H1 (cell line): ENCODE measurements around the gene LACTB. TPM values are rescaled to one million over a fixed set of nuclear protein-coding genes. Genes with fewer than 3 reads are reported as not detected.

Experiments used
- CTCF ChIA-PET: fragments of 300-600 bp; sonication (Branson Sonifier 250); formaldehyde crosslinking; loops from one replicate; lab custom pipeline; 2021; ENCODE audit not compliant: partially characterized antibody; lab: Charles Lee
- POLR2A ChIA-PET: fragments of 300-600 bp; sonication (Branson Sonifier 250); formaldehyde crosslinking; loops from one replicate; lab custom pipeline; 2021; ENCODE audit warnings: inconsistent platforms; ENCODE audit not compliant: partially characterized antibody; lab: Charles Lee
- DNase-seq, 2 experiments: peaks; one replicate each; pipeline versions ENCODE4 v3.0.0 to v3.0.0-alpha.2; 2010 to 2022; ENCODE audit warnings: low spot score in 2 of 2, low read depth in 1 of 2, mixed read lengths in 1 of 2
- FAIRE-seq: peaks from 2 replicates; lab custom pipeline; 2011; peaks lifted over from hg19 to GRCh38; lab: Jason Lieb, UNC
- H2AFZ ChIP-seq: 2 replicates; pipeline ENCODE4 v1.8.1; 2012; ENCODE audit warnings: low read length, inconsistent platforms
- H2AK5ac ChIP-seq: 2 replicates; pipeline ENCODE4 v1.6.1; 2013; ENCODE audit warnings: low read depth, low read length
- H2BK120ac ChIP-seq: replicated peaks from 2 replicates; pipeline ENCODE3; 2013; ENCODE audit warnings: low read depth, low read length, inconsistent platforms
- H2BK12ac ChIP-seq: 2 replicates; pipeline ENCODE4 v1.6.1; 2013; ENCODE audit warnings: low read depth, low read length
- H2BK15ac ChIP-seq: 2 replicates; pipeline ENCODE4 v1.6.1; 2013; ENCODE audit warnings: low read length
- H2BK20ac ChIP-seq: 2 replicates; pipeline ENCODE4 v1.6.1; 2013; ENCODE audit warnings: low read length
- H2BK5ac ChIP-seq: 2 replicates; pipeline ENCODE4 v1.6.1; 2013; ENCODE audit warnings: low read depth, low read length
- H3K14ac ChIP-seq: 2 replicates; pipeline ENCODE4 v1.6.1; 2013; ENCODE audit warnings: inconsistent platforms; ENCODE audit not compliant: insufficient read length
- H3K18ac ChIP-seq: 2 replicates; pipeline ENCODE4 v1.6.1; 2013; ENCODE audit warnings: low read length; ENCODE audit errors: extremely low read depth
- H3K23ac ChIP-seq: 2 replicates; pipeline ENCODE4 v1.6.1; 2013; ENCODE audit warnings: inconsistent platforms; ENCODE audit not compliant: insufficient read length
- H3K23me2 ChIP-seq: 2 replicates; pipeline ENCODE4 v1.6.1; 2013; ENCODE audit warnings: low read depth, low read length
- H3K27ac ChIP-seq: 2 replicates; pipeline ENCODE4 v1.6.1; 2011; ENCODE audit warnings: low read depth, low read length, inconsistent platforms
- H3K27me3 ChIP-seq, 4 experiments: replicated peaks in 1 of 4; 1 replicate in 1 of 4; 2 replicates in 3 of 4; pipeline versions ENCODE4 v1.6.1 to v1.8.1; 2011 to 2013; ENCODE audit warnings: low read length in 3 of 4, mild to moderate bottlenecking in 3 of 4, inconsistent platforms in 2 of 4, mixed read lengths in 2 of 4, moderate library complexity in 1 of 4; ENCODE audit not compliant: control insufficient read depth in 3 of 4, insufficient read depth in 3 of 4; ENCODE audit errors: extremely low read depth in 1 of 4
- H3K36me3 ChIP-seq, 4 experiments: 2 replicates each; pipeline versions ENCODE4 v1.6.1 to v1.8.1; 2011 to 2013; ENCODE audit warnings: mild to moderate bottlenecking in 4 of 4, low read length in 3 of 4, moderate library complexity in 2 of 4, control low read depth in 1 of 4, inconsistent platforms in 1 of 4; ENCODE audit not compliant: insufficient read depth in 4 of 4, control insufficient read depth in 2 of 4
- H3K4ac ChIP-seq: replicated peaks from 2 replicates; pipeline ENCODE3; 2013; ENCODE audit warnings: low read length, low read depth, mixed read lengths, inconsistent platforms; ENCODE audit not compliant: insufficient read length
- H3K4me1 ChIP-seq, 4 experiments: replicated peaks in 1 of 4; 1 replicate in 1 of 4; 2 replicates in 3 of 4; pipeline versions ENCODE4 v1.6.1 to v1.8.1; 2011 to 2013; ENCODE audit warnings: low read length in 3 of 4, inconsistent platforms in 2 of 4, mixed read lengths in 1 of 4; ENCODE audit not compliant: insufficient read depth in 4 of 4, control insufficient read depth in 3 of 4
- H3K4me2 ChIP-seq, 2 experiments: 2 replicates each; pipeline versions ENCODE4 v1.6.1 to v1.8.1; 2011 to 2013; ENCODE audit warnings: low read depth in 2 of 2, low read length in 2 of 2, control low read depth in 1 of 2, inconsistent platforms in 1 of 2, mild to moderate bottlenecking in 1 of 2; ENCODE audit not compliant: insufficient read depth in 1 of 2
- H3K4me3 ChIP-seq, 4 experiments: fragments of 200-600, 300-600 bp in 1 of 4; sonication (generic), shearing (Covaris generic), sonication (Bioruptor Twin) in 1 of 4; 2 replicates each; pipeline versions ENCODE4 v1.5.1 to v1.8.1; 2011 to 2016; ENCODE audit warnings: low read length in 4 of 4, low read depth in 3 of 4, control low read depth in 2 of 4, inconsistent platforms in 2 of 4, mild to moderate bottlenecking in 2 of 4, mixed read lengths in 1 of 4, moderate library complexity in 1 of 4; ENCODE audit not compliant: insufficient read depth in 2 of 4; ENCODE audit errors: extremely low read depth in 1 of 4
- H3K56ac ChIP-seq: replicated peaks from 2 replicates; pipeline ENCODE3; 2013; ENCODE audit warnings: low read depth, mild to moderate bottlenecking, mixed read lengths, low read length, inconsistent platforms; ENCODE audit not compliant: insufficient read length
- H3K79me1 ChIP-seq: 2 replicates; pipeline ENCODE4 v1.6.1; 2013; ENCODE audit warnings: low read depth, low read length, control low read depth
- H3K79me2 ChIP-seq, 2 experiments: 2 replicates each; pipeline versions ENCODE4 v1.6.1 to v1.8.1; 2012 to 2013; ENCODE audit warnings: low read length in 2 of 2, mild to moderate bottlenecking in 2 of 2, inconsistent platforms in 1 of 2; ENCODE audit not compliant: insufficient read depth in 2 of 2, control insufficient read depth in 1 of 2
- H3K9ac ChIP-seq, 4 experiments: replicated peaks in 1 of 4; 1 replicate in 1 of 4; 2 replicates in 3 of 4; pipeline versions ENCODE4 v1.6.1 to v1.8.1; 2011 to 2013; ENCODE audit warnings: low read depth in 3 of 4, low read length in 3 of 4, control low read depth in 2 of 4, mild to moderate bottlenecking in 2 of 4, moderate library complexity in 2 of 4, inconsistent platforms in 1 of 4; ENCODE audit errors: extremely low read depth in 1 of 4
- H3K9me3 ChIP-seq, 2 experiments: 2 replicates each; pipeline versions ENCODE4 v1.6.1 to v1.8.1; 2012 to 2013; ENCODE audit warnings: mild to moderate bottlenecking in 2 of 2, moderate library complexity in 2 of 2, control low read depth in 1 of 2, inconsistent platforms in 1 of 2, low read depth in 1 of 2, low read length in 1 of 2, mixed read lengths in 1 of 2; ENCODE audit not compliant: insufficient read depth in 2 of 2
- H4K20me1 ChIP-seq, 2 experiments: replicated peaks in 1 of 2; 2 replicates each; pipeline versions ENCODE3 to v1.8.1; 2011 to 2013; ENCODE audit warnings: inconsistent platforms in 2 of 2, low read length in 2 of 2, mild to moderate bottlenecking in 1 of 2; ENCODE audit not compliant: insufficient read depth in 2 of 2, control insufficient read depth in 1 of 2
- H4K5ac ChIP-seq: 2 replicates; pipeline ENCODE4 v1.6.1; 2013; ENCODE audit warnings: low read length, low read depth, mixed read lengths, inconsistent platforms; ENCODE audit not compliant: insufficient read length
- H4K8ac ChIP-seq: 2 replicates; pipeline ENCODE4 v1.8.0; 2013; ENCODE audit warnings: mild to moderate bottlenecking, moderate library complexity, low read length, inconsistent platforms; ENCODE audit not compliant: insufficient read depth; ENCODE audit errors: extremely low read depth
- H4K91ac ChIP-seq: replicated peaks from 2 replicates; pipeline ENCODE3; 2013; ENCODE audit warnings: low read length, mixed read lengths, inconsistent platforms; ENCODE audit not compliant: insufficient read length
- ATF3 ChIP-seq: IDR thresholded peaks from 2 replicates; pipeline ENCODE4 v1.6.1; 2011; ENCODE audit warnings: low read depth, mild to moderate bottlenecking, low read length; ENCODE audit not compliant: insufficient read depth
- BCL11A ChIP-seq, 2 experiments: IDR thresholded peaks; one replicate each; pipeline ENCODE4 v1.6.1; 2011; ENCODE audit warnings: low read depth in 2 of 2, low read length in 2 of 2, mild to moderate bottlenecking in 2 of 2
- CHD1 ChIP-seq: IDR thresholded peaks from 2 replicates; pipeline ENCODE4 v1.6.1; 2012; ENCODE audit warnings: low read depth, low read length, improper control_type of control experiment
- EZH2 ChIP-seq: fragments of 200-600 bp; sonication (generic); IDR thresholded peaks from 2 replicates; pipeline ENCODE4 v1.7.1; 2012; ENCODE audit warnings: low read depth, mild to moderate bottlenecking, moderate library complexity, low read length, inconsistent platforms; ENCODE audit not compliant: severe bottlenecking
- FOSL1 ChIP-seq: IDR thresholded peaks from 2 replicates; pipeline ENCODE4 v1.6.1; 2011; ENCODE audit warnings: mild to moderate bottlenecking, low read depth, low read length, moderate library complexity; ENCODE audit not compliant: insufficient read depth
- GABPA ChIP-seq: IDR thresholded peaks from 2 replicates; pipeline ENCODE4 v1.6.1; 2011; ENCODE audit warnings: mild to moderate bottlenecking, low read length, moderate library complexity, borderline replicate concordance; ENCODE audit not compliant: insufficient read depth
- HDAC2 ChIP-seq, 2 experiments: fragments of 300-600 bp in 1 of 2; sonication (generic) in 1 of 2; IDR thresholded peaks; 2 replicates each; pipeline ENCODE4 v1.6.1; 2011 to 2012; ENCODE audit warnings: low read depth in 2 of 2, low read length in 2 of 2, mild to moderate bottlenecking in 2 of 2, moderate library complexity in 2 of 2, borderline replicate concordance in 1 of 2, inconsistent platforms in 1 of 2
- MAX ChIP-seq: IDR thresholded peaks from 2 replicates; pipeline ENCODE4 v1.6.1; 2012; ENCODE audit warnings: inconsistent platforms
- NANOG ChIP-seq: IDR thresholded peaks from 2 replicates; pipeline ENCODE4 v1.6.1; 2011; ENCODE audit warnings: low read length, low read depth, mild to moderate bottlenecking, inconsistent platforms; ENCODE audit not compliant: insufficient read depth, poor library complexity, severe bottlenecking
- RXRA ChIP-seq: IDR thresholded peaks from 2 replicates; pipeline ENCODE4 v1.6.1; 2011; ENCODE audit warnings: low read depth, mild to moderate bottlenecking, low read length, moderate library complexity; ENCODE audit not compliant: insufficient read depth
- SUZ12 ChIP-seq: fragments of 200-600 bp; sonication (generic); IDR thresholded peaks from 2 replicates; pipeline ENCODE4 v1.6.1; 2012; ENCODE audit warnings: mild to moderate bottlenecking, inconsistent platforms, low read length, moderate library complexity, mixed read lengths
- TCF12 ChIP-seq: IDR thresholded peaks from 2 replicates; pipeline ENCODE4 v1.6.1; 2011; ENCODE audit warnings: low read depth, mild to moderate bottlenecking, low read length
- TEAD4 ChIP-seq: IDR thresholded peaks from 2 replicates; pipeline ENCODE4 v1.6.1; 2012; ENCODE audit warnings: low read depth, low read length, inconsistent platforms, mixed read lengths
- WGBS, 2 experiments: shearing (Covaris generic) in 1 of 2; methylation state at CpG; one replicate each; pipeline versions ENCODE4 v1.1.6 to v1.1.7; 2013 to 2015; ENCODE audit warnings: low lambda C conversion rate in 2 of 2, mixed read lengths in 2 of 2, inconsistent platforms in 1 of 2, low coverage in 1 of 2, missing lambda C conversion rate in 1 of 2; ENCODE audit not compliant: insufficient replicate concordance in 2 of 2, insufficient coverage in 1 of 2, insufficient read length in 1 of 2; ENCODE audit errors: extremely low coverage in 1 of 2, missing lambda C conversion rate in 1 of 2; 5-methylcytosine and 5-hydroxymethylcytosine counted together
- polyA plus RNA-seq, 7 experiments: library from polyadenylated mRNA; depleted of rRNA in 3 of 7; stranded (reverse) in 5 of 7; unstranded in 2 of 7; fragments of >200 nt in 5 of 7; fragments of 200-250 nt in 2 of 7; gene quantifications; 1 replicate in 5 of 7; 2 replicates in 1 of 7; 4 replicates in 1 of 7; pipeline versions ENCODE4 v1.2.1 to v1.2.3, GENCODE V29; 2011 to 2013; ENCODE audit warnings: missing spikeins in 2 of 7, mixed read lengths in 2 of 7
- total RNA-seq: library from RNA; stranded (reverse); fragmentation: NEBNext Ultra II Directional; extraction: Animal tissue kit (Norgen Biotek cat#: 25700); gene quantifications from 2 replicates; pipeline ENCODE4 v1.2.1, GENCODE V29; 2021

LACTB gene
- total and polyA plus RNA-seq, 2 of the 8 experiments (the other 6 are each of a cell fraction or from before 2014, with no cell fraction given) = 5.8 to 14.9 TPM

- H3K9ac ChIP-seq = no peak overlapping the region
- TF ChIP-seq TCF12 = no peak
- TF ChIP-seq FOSL1 = no peak
- no peak for TF ChIP-seq GABPA
- TF ChIP-seq BCL11A (IDR thresholded peaks at IDR 0.05; ENCODE audit: low read depth in 2 of 2, low read length in 2 of 2) = no peak
- TF ChIP-seq CHD1 = no peak
- no peak for TF ChIP-seq HDAC2 (IDR thresholded peaks at IDR 0.05; ENCODE audit: borderline replicate concordance in 1 of 2, low read depth in 2 of 2, low read length in 2 of 2)
- no peak for TF ChIP-seq ATF3
- no peak for TF ChIP-seq EZH2
- TF ChIP-seq RXRA = no peak
- no peak for TF ChIP-seq NANOG
- no peak for TF ChIP-seq SUZ12
- no peak for TF ChIP-seq MAX
- TF ChIP-seq TEAD4 = no peak
Measured at GRCh38 chr15:63135281-63135680, 13.6 kb downstream of the LACTB start.

More at GRCh38 chr15:63135281-63135680, 13.6 kb downstream of the LACTB start:
- no peak overlapping the region for H3K27ac ChIP-seq
- H4K8ac ChIP-seq = no peak overlapping the region
- FAIRE-seq (no peak), DNase-seq (no peak)
- H4K5ac ChIP-seq = no peak overlapping the region
- H4K20me1 ChIP-seq = no peaks in the 10 kb centered on the region
- no peak overlapping the region for H3K23ac ChIP-seq
- H3K18ac ChIP-seq = no peak overlapping the region
- H3K4me1 ChIP-seq = no peaks in the 10 kb centered on the region
- H3K79me1 ChIP-seq = no peaks in the 10 kb centered on the region
- no peak overlapping the region for H2AFZ ChIP-seq
- H3K36me3 ChIP-seq = no peaks in the 10 kb centered on the region; a peak in 1 of 8 replicates
- no peaks in the 10 kb centered on the region for H3K27me3 ChIP-seq
- no peaks in the 10 kb centered on the region for H3K9me3 ChIP-seq
- 93% methylated on average over 5 of the region's 5 CpGs; no CpG with 5 or more reads in 1 of the 2 experiments for WGBS, 2 experiments
- no peak overlapping the region for H2BK12ac ChIP-seq
- no peak overlapping the region for H3K56ac ChIP-seq
- no peak overlapping the region for H2BK5ac ChIP-seq
- no peaks in the 10 kb centered on the region for H3K79me2 ChIP-seq
- no peak overlapping the region for H2BK120ac ChIP-seq
- no peak overlapping the region for H2BK15ac ChIP-seq
- H2AK5ac ChIP-seq = no peak overlapping the region
- H3K4me3 ChIP-seq = no peak overlapping the region
- H3K4ac ChIP-seq = no peak overlapping the region
- H2BK20ac ChIP-seq = no peak overlapping the region
- H4K91ac ChIP-seq = no peak overlapping the region
- no peak overlapping the region for H3K14ac ChIP-seq
- ChIA-PET CTCF (interaction anchor here (1.1 to 2.3 kb wide), 3 partner anchors 12 to 119 kb away, joined by 3 to 10 read pairs (median 3); no protein-coding TSS in a partner anchor), POLR2A (interaction anchor here (1.0 kb wide), 2 partner anchors 9 to 11 kb away, joined by 3 read pairs; no protein-coding TSS in a partner anchor)
- no peak overlapping the region for H3K4me2 ChIP-seq
- no peaks in the 10 kb centered on the region for H3K23me2 ChIP-seq
